B cell (primary cell): ENCODE data around the gene PRDX2.

Experiments
- EZH2 ChIP-seq: IDR thresholded peaks from 2 replicates; pipeline ENCODE4 v1.6.1; 2012; ENCODE audit warnings: borderline replicate concordance, low read depth, mild to moderate bottlenecking, moderate library complexity, low read length; ENCODE audit not compliant: insufficient read depth, poor library complexity, severe bottlenecking
- TF ChIP-seq, protein P1 (sequence below): fragments of 200-600 bp; IDR thresholded peaks from one replicate; pipeline ENCODE4 v1.8.0; 2022; ENCODE audit warnings: antibody characterized with exemption, mild to moderate bottlenecking

DNA sequence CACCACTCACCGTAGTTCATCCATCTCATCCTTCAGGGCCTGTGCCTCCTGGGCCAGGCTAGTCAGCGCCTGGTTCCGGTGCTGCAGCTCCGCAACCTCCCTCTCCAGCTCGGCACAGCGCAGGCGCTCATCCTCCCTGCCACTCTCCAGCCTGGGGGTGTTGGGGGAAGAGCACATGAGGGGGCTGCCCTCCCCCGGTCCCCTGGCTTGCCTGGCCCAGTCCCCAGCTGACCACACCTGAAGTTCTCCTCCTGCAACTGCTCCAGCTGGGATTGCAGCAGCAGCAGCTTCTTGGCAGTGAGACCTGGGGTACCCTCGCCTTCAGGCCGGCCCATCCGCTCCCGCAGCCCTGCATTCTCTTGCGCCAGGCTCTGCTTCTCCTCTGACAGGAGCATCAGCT lies 30.7 kb downstream of the PRDX2 start:
- TF ChIP-seq, protein P1, sequence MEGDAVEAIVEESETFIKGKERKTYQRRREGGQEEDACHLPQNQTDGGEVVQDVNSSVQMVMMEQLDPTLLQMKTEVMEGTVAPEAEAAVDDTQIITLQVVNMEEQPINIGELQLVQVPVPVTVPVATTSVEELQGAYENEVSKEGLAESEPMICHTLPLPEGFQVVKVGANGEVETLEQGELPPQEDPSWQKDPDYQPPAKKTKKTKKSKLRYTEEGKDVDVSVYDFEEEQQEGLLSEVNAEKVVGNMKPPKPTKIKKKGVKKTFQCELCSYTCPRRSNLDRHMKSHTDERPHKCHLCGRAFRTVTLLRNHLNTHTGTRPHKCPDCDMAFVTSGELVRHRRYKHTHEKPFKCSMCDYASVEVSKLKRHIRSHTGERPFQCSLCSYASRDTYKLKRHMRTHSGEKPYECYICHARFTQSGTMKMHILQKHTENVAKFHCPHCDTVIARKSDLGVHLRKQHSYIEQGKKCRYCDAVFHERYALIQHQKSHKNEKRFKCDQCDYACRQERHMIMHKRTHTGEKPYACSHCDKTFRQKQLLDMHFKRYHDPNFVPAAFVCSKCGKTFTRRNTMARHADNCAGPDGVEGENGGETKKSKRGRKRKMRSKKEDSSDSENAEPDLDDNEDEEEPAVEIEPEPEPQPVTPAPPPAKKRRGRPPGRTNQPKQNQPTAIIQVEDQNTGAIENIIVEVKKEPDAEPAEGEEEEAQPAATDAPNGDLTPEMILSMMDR, result no peak
- TF ChIP-seq EZH2, result no peak
